Lung (tissue), 12 donors: ENCODE results near the gene GNPDA1. TPM values are rescaled to one million over a fixed set of nuclear protein-coding genes. Genes with fewer than 3 reads are reported as not detected.

Source experiments
- ATAC-seq: fragments of 200-7000 bp; cut with Tn5 transposase; one replicate; pipeline ENCODE4 v1.9.1; 2020; ENCODE audit warnings: moderate number of reproducible peaks; ENCODE audit not compliant: insufficient read depth, low FRiP score
- DNase-seq, 3 donors: peaks; one replicate each; pipeline ENCODE4 v3.0.0-alpha.2; 2013 to 2017
- H3K27ac ChIP-seq, 2 donors: one replicate each; pipeline ENCODE4 v1.5.1; 2013; ENCODE audit warnings: mild to moderate bottlenecking in 2 of 2, moderate library complexity in 2 of 2, control low read depth in 1 of 2, inconsistent platforms in 1 of 2, low read depth in 1 of 2, low read length in 1 of 2
- H3K27me3 ChIP-seq, 3 donors: one replicate each; pipeline ENCODE4 v1.5.1; 2013; ENCODE audit warnings: low read length in 2 of 3; ENCODE audit not compliant: control insufficient read depth in 3 of 3, insufficient read depth in 3 of 3
- H3K36me3 ChIP-seq, 4 donors: one replicate each; pipeline ENCODE4 v1.5.1; 2013; ENCODE audit warnings: low read length in 4 of 4, mild to moderate bottlenecking in 1 of 4, moderate library complexity in 1 of 4; ENCODE audit not compliant: control insufficient read depth in 4 of 4, insufficient read depth in 4 of 4
- H3K4me1 ChIP-seq, 5 donors: one replicate each; pipeline ENCODE4 v1.5.1; 2013; ENCODE audit warnings: low read length in 5 of 5, mild to moderate bottlenecking in 2 of 5, moderate library complexity in 1 of 5; ENCODE audit not compliant: control insufficient read depth in 5 of 5, insufficient read depth in 5 of 5
- H3K4me3 ChIP-seq: one replicate; pipeline ENCODE4 v1.5.1; 2013; ENCODE audit warnings: mild to moderate bottlenecking, control low read depth, moderate library complexity
- H3K9ac ChIP-seq, 2 donors: one replicate each; pipeline ENCODE4 v1.5.1; 2013; ENCODE audit warnings: low read length in 2 of 2, control low read depth in 1 of 2; ENCODE audit not compliant: insufficient read depth in 1 of 2
- H3K9me3 ChIP-seq, 4 donors: one replicate each; pipeline ENCODE4 v1.5.1; 2013; ENCODE audit warnings: low read length in 3 of 4, mild to moderate bottlenecking in 1 of 4, moderate library complexity in 1 of 4; ENCODE audit not compliant: control insufficient read depth in 4 of 4, insufficient read depth in 3 of 4
- CTCF ChIP-seq: IDR thresholded peaks from 2 replicates; pipeline ENCODE4 v1.5.1; 2012; ENCODE audit warnings: mild to moderate bottlenecking; ENCODE audit errors: control extremely low read depth, extremely low read depth
- WGBS, 2 donors: extraction: QIAGEN DNeasy Blood & Tissue Kit; methylation state at CpG; one replicate each; pipeline ENCODE4 v1.1.7; 2013; 5-methylcytosine and 5-hydroxymethylcytosine counted together
- polyA plus RNA-seq, 2 donors: library from polyadenylated mRNA; stranded (reverse); fragments of 200-250 nt; gene quantifications; one replicate each; pipeline ENCODE4 v1.2.1, GENCODE V29; 2013
- total RNA-seq, 2 donors: library from RNA; depleted of rRNA in 1 of 2; stranded (reverse); fragments of >200 nt in 1 of 2; gene quantifications; one replicate each; pipeline ENCODE4 v1.2.1, GENCODE V29; 2014 to 2021
- donor health status: control.
- donor health status: control.
- donor health status: Bipolar disorder and iron deficiency.
- donor health status: healthy.
- donor health status: DM: yes; HTN: yes; CAD: no.

GNPDA1 gene
- total and polyA plus RNA-seq, 4 donors: 23.3 to 51.4 (median 31.3) TPM

GRCh38 chr5:142017832-142018427 is 5.1 kb upstream of the GNPDA1 start:
- no peak for DNase-seq
- Histone ChIP-seq H3K36me3 (no peaks in the 10 kb centered on the region), H3K27ac (no peak overlapping the region), H3K4me1 (peaks cover 0 to 7% (median 5%) of the 10 kb centered on the region in 5 donors), H3K27me3 (peaks cover 0 to 5% (median 0%) of the 10 kb centered on the region in 3 donors), H3K9me3 (peaks cover 0 to 3% (median 0%) of the 10 kb centered on the region in 4 donors), H3K4me3 (no peak overlapping the region), H3K9ac (no peak overlapping the region)
- WGBS, 2 donors: 85 to 93% methylated on average over 5 of the region's 5 CpGs
- TF ChIP-seq CTCF: no peak
- no peak for ATAC-seq

- Histone ChIP-seq H3K4me1 (peaks cover 0 to 10% (median 5%) of the 10 kb centered on the region in 5 donors), H3K27ac (peak overlapping the region in 1 of 2 donors; percentile 33), H3K9me3 (peaks cover 0 to 3% (median 0%) of the 10 kb centered on the region in 4 donors), H3K9ac (no peak overlapping the region), H3K36me3 (no peaks in the 10 kb centered on the region), H3K4me3 (no peak overlapping the region), H3K27me3 (no peaks in the 10 kb centered on the region)
- DNase-seq (no peak), ATAC-seq (no peak)
- 83 to 84% methylated on average over 4 of the region's 4 CpGs for WGBS, 2 donors
- no peak for TF ChIP-seq CTCF
Observed at GRCh38 chr5:142016556-142016955, 3.7 kb upstream of the GNPDA1 start.

- Histone ChIP-seq H3K4me1 (peaks cover 0 to 10% (median 5%) of the 10 kb centered on the region in 5 donors), H3K9me3 (peaks cover 0 to 3% (median 0%) of the 10 kb centered on the region in 4 donors), H3K27me3 (no peaks in the 10 kb centered on the region), H3K27ac (peak overlapping the region in 1 of 2 donors; percentile 73), H3K4me3 (no peak overlapping the region), H3K36me3 (no peaks in the 10 kb centered on the region), H3K9ac (no peak overlapping the region)
- 29 to 48% methylated on average over 6 of the region's 6 CpGs for WGBS, 2 donors
- ATAC-seq: peak; percentile 29
- TF ChIP-seq CTCF: no peak
- DNase-seq: peak in 1 of 3 donors; percentile 19
Observed at GRCh38 chr5:142015781-142016533, 3.1 kb upstream of the GNPDA1 start.
